NCI-H524 treated with DMSO at 0.1 percent for 48 hours (cell line): ENCODE measurements around the gene PHPT1.

Experiments used
- DNase-seq: peaks from one replicate; lab custom pipeline; 2025; lab: John Stamatoyannopoulos, UW

Gene PHPT1

GRCh38 chr9:136847826-136848392 lies 1.3 kb upstream of the PHPT1 start:
- DNase-seq, result no peak

DNA sequence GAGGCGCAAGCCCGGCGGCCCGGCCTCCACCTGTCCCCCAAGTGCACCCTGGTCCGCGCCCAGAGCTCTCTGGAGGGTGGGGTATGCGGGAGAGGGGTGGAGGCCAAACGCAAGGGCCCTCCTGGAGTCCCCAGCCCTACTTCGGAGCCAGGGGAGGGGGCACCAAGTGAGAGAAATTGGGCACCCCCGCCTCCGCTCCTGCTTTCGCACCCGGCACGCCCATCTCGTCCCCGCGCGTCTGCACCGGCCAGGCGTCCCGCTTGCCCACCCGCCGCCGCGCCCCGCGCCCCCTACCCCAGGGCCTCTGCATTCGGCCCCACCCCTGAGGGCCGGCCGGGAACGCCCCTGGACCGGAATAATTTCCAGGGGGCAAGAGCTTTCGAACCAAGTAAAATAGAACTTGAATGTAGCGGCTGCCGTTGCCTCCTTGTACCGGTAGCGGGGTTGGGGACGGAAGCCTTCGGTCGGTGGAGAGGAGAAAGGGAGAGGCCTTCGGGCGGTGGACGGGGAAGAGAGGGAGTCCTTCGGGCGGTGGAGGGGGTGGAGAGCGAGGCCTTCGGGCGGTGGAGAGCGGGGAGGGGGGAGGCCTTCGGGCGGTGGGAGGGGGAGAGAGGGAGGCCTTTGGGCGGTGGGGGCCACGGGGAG lies 694 bp upstream of the PHPT1 start:
- DNase-seq, result no peak

- no peak for DNase-seq
Observed at GRCh38 chr9:136849960-136850865, 1.0 kb downstream of the PHPT1 start.

DNA sequence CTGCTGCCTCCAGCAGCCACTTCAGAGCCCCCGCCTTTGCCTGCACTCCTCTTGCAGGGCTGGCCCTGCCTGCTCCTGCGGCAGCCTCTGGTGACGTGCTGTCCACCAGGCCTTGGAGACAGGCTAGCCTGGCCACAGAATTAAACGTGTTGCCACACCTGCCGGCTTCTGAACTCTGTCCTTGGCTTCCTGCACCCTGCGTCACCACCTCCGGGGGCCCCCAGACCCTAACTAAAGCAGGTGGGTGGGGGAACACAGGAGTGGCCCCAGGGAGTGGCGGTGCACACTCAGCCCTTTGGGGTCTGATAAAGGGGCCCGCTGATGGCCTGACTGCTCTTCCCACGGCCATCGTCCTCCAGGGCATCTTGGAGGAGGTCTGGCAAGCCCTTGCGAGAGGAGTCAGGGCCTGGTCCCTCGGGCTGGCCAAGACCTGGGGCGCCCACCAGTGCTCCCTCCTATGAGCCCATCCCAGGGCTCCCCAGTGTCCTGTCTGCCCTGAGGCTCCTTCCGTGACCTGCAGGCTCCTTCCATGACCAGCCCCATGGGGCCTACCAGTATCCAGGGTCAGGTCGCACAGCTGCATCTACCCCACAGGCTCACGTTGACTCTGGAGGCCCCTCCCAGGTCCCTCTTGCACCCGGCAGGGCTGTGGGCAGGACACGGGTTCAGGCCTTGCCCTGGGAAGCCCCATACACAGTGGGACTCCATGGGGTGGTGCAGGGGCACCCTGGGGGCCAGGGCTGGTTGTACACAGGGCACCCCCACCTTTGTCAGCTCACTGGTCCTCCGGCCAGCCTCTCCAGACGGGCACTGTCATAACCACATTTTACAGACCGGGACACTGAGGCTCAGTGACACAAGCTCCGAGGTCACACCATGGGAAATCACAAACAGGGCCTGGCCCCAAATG lies 1.9 kb downstream of the PHPT1 start:
- DNase-seq, result no peak

DNA sequence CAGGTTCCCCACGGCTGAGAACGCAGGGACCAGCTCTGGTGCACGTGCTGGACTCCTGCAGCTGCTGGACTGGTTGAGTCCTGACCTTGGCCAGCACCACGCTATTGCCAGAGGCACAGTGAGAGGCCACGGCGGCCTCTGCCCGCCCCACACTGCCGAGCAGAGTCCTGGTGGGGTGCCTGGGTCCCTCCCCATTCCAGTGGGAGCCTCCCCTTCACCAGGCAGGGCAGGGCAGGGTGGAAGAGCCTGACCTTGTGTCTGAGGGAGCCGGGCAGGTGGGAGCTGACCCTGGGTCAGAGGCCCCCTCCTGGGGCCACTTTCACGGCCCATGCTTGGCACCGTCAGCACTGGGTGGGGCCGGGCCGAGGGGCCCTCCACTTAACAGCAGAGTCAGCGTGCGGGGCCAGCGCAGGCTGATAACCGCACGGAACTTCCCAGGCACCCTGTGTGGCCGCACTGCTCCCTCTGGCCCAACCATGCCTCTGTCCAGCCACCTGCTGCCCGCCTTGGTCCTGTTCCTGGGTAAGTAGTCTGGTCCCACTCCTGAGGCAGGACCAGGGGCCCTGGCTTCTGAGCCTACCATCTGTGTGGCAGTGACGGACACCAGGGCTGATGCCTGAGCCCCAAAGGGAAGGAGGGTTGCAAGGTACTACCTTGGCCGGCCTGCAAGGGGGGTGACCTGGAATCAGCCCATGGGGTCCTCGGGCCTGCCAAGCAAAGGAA lies 2.9 kb downstream of the PHPT1 start, which contains the start of gene MAMDC4:
TSS of gene MAMDC4 (plus strand) at position 406 of the 723 bp plus-strand sequence. CDS start at position 477, 71 bp downstream.
- no peak for DNase-seq

DNA sequence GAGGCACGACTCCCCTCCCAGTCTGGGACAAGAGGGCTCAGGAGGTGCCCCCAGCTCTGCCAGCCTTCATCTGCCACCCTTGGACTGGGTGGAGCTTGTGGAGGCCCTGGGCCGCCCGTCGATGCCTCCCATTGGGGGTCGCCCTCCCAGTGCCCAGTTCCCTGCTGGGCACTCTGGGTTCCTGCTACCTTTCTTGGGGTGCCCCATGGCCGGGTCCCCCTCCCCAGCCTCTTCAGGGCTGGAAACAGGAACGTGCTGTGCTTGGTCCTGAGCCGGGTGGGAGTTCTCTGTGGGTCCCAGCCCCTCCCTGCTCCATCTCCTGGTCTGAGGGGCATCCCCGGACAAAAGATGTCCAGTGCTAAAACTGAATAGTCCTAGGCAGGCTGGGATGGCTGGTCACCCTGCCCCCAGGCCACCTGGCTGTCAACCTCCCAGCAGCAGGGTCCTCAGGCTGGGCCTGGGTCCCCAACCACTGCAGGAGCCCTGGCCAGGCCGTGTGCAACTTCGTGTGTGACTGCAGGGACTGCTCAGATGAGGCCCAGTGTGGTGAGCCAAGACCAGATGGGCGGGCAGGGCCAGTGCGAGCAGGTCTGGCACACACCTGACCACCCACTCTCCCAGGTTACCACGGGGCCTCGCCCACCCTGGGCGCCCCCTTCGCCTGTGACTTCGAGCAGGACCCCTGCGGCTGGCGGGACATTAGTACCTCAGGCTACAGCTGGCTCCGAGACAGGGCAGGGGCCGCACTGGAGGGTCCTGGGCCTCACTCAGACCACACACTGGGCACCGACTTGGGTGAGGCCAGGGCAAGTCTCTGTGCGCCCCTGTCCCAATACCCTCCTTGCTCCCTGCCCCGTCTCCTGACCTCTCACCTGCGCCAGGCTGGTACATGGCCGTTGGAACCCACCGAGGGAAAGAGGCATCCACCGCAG lies 3.7 kb downstream of the PHPT1 start:
- DNase-seq, result no peak

DNA sequence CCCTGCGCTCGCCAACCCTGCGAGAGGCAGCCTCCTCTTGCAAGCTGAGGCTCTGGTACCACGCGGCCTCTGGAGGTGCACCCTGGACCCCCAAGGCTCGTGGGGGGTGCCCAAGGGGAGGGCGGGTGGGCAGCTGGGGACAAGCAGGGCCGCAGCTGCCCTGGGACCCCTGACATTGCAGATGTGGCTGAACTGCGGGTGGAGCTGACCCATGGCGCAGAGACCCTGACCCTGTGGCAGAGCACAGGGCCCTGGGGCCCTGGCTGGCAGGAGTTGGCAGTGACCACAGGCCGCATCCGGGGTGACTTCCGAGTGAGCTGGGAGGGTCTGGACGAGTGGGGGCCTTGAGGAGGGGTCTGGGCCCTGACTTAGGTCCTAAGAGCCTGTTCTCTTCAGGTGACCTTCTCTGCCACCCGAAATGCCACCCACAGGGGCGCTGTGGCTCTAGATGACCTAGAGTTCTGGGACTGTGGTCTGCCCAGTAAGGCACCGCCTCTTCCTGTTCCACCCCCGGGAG lies 4.4 kb downstream of the PHPT1 start:
- no peak for DNase-seq

- DNase-seq, result no peak
Observed at GRCh38 chr9:136854113-136854841, 5.1 kb downstream of the PHPT1 start.

- no peak for DNase-seq
Observed at GRCh38 chr9:136854842-136855460, 5.7 kb downstream of the PHPT1 start.

GRCh38 chr9:136855461-136856078 lies 6.4 kb downstream of the PHPT1 start:
- no peak for DNase-seq

DNA sequence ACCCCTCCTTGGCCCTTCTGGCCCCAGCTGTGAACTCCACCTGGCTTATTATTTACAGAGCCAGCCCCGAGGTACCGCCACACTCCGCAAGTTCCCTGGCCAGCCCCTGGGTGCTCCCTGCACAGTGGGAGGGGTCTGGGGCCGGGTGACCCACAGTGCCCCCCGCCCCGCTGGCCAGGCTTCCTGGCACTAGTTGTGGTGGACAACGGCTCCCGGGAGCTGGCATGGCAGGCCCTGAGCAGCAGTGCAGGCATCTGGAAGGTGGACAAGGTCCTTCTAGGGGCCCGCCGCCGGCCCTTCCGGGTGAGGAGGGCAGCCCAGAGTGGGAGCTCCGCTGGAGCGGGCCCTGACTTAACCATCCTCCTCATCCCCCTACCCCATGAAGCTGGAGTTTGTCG lies 6.9 kb downstream of the PHPT1 start:
- DNase-seq, result no peak

DNA sequence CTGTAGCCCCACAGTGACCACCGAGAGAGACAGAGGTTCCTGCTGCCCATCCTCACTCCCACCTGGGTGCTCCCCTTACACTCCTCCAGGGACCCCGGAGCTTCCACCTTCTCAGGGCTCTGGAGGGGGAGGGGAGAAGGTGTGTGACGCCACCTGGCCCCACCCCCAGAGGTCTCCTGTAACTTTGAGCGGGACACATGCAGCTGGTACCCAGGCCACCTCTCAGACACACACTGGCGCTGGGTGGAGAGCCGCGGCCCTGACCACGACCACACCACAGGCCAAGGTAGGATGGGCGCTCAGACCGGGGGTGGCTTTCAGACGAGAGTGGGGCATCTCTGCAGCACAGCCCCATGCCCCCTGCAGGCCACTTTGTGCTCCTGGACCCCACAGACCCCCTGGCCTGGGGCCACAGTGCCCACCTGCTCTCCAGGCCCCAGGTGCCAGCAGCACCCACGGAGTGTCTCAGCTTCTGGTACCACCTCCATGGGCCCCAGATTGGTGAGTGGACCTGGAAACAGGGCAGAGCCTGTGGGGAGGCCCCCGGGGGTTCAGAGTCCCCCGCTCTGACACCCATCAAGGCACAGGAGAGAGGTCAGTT lies 7.4 kb downstream of the PHPT1 start:
- no peak for DNase-seq

DNA sequence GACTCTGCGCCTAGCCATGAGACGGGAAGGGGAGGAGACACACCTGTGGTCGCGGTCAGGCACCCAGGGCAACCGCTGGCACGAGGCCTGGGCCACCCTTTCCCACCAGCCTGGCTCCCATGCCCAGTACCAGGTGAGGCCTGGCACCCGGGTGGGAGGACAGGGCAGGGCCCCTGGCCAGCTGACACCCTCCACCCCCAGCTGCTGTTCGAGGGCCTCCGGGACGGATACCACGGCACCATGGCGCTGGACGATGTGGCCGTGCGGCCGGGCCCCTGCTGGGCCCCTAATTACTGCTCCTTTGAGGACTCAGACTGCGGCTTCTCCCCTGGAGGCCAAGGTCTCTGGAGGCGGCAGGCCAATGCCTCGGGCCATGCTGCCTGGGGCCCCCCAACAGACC lies 8.0 kb downstream of the PHPT1 start:
- no peak for DNase-seq

DNA sequence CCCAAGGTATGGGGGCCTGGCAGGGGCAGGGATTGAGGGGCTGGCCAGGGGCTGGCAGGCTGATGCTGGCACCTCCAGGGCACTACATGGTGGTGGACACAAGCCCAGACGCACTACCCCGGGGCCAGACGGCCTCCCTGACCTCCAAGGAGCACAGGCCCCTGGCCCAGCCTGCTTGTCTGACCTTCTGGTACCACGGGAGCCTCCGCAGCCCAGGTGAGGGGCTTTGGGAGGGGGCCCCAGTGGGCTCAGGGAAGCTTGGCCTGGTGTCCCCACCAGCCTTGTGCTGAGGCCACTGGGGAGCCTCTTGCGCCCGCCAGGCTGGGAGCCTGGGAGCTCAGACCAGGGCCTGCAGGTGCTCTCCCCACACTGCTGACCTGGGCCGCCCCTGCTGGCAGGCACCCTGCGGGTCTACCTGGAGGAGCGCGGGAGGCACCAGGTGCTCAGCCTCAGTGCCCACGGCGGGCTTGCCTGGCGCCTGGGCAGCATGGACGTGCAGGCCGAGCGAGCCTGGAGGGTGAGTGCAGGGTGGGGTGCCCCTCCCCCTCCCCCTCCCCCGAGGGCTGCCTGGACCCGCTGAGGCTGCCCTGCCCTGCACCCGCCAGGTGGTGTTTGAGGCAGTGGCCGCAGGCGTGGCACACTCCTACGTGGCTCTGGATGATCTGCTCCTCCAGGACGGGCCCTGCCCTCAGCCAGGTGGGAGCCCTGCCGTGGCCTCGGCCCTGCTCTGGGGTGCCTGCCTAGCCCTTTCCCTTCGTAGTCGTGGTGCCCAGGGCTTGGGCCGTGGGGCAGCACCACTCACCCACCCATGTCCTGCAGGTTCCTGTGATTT lies 8.6 kb downstream of the PHPT1 start:
- DNase-seq, result no peak

DNA sequence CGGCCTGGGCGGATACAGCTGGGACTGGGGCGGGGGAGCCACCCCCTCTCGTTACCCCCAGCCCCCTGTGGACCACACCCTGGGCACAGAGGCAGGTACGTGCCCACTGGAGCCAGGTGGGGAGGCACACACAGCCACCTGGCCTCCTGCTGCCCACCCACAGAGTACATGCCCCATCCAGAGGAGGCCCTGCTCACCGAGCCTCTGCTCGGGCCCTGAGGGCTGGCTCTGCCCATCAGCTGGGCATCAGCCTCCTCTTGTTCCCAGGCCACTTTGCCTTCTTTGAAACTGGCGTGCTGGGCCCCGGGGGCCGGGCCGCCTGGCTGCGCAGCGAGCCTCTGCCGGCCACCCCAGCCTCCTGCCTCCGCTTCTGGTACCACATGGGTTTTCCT lies 9.2 kb downstream of the PHPT1 start:
- no peak for DNase-seq

GRCh38 chr9:136858844-136859757 lies 9.9 kb downstream of the PHPT1 start:
- DNase-seq, result no peak
